ENCODE measurements around the gene TSC22D1.

The TSC22D1 gene

DNA sequence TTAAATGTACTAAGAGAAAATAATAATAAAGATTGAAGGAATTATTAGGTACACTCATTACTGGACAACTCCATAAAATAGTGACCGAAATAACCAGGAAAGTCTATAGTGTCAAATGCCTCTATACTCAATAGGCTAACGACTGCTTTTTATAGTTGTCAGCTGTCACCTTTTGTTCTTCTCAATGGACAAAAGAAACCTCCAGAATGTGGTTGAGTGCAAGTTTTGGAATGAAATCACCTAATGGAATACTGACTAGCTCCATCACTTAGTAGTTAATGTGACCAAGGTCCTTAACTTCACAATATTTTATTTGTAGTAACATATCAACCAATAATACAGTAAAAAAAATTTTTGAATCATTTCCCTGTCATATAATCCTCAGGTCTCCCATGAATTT, 18.1 kb downstream of the TSC22D1 start:
- no peak for DNase-seq (ENCODE audit: low read depth)
- no peak overlapping the region for H3K4me3 ChIP-seq (ENCODE audit: low read depth, low read length)
- TF ChIP-seq, protein P1, sequence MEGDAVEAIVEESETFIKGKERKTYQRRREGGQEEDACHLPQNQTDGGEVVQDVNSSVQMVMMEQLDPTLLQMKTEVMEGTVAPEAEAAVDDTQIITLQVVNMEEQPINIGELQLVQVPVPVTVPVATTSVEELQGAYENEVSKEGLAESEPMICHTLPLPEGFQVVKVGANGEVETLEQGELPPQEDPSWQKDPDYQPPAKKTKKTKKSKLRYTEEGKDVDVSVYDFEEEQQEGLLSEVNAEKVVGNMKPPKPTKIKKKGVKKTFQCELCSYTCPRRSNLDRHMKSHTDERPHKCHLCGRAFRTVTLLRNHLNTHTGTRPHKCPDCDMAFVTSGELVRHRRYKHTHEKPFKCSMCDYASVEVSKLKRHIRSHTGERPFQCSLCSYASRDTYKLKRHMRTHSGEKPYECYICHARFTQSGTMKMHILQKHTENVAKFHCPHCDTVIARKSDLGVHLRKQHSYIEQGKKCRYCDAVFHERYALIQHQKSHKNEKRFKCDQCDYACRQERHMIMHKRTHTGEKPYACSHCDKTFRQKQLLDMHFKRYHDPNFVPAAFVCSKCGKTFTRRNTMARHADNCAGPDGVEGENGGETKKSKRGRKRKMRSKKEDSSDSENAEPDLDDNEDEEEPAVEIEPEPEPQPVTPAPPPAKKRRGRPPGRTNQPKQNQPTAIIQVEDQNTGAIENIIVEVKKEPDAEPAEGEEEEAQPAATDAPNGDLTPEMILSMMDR (conservative IDR thresholded peaks at IDR 0.05; ENCODE audit: low read depth, low read length): no peak

DNA sequence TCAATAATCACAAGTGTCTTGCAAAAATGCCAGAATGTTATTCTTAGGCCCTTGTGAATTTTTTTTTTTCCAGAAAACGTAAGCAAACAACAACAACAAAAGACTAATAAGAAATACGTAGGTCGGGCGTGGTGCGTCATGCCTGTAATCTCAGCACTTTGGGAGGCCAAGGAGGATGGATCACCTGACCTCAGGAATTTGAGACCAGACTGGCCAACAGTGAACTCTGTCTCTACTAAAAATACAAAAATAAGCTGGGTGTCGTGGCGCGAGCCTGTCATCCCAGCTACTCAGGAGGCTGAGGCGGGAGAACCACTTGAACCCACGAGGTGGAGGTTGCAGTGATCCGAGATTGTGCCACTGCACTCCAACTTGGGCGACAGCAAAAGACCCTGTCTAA, 20.9 kb downstream of the TSC22D1 start:
- DNase-seq (ENCODE audit: low read depth): no peak
- TF ChIP-seq, protein P1 (conservative IDR thresholded peaks at IDR 0.05; ENCODE audit: low read depth, low read length): no peak
- no peak overlapping the region for H3K4me3 ChIP-seq (ENCODE audit: low read depth, low read length)

DNA sequence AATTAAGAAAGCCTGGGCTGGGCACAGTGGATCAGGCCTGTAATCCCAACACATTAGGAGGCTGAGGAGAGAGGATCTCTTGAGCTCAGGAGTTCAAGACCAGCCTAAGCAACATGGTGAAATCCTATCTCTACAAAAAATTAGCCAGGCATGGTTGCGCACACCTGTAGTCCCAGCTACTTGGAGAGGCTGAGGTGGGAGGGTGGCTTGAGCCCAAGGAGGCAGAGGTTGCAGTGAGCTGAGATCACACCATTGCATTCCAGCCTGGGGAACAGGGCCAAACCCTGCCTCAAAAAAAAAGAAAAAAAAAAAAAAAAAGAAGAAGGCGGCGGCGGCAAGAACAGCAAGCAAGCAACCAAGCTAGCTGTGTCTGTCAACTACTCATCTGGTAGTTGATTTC, 26.7 kb downstream of the TSC22D1 start:
- no peak for DNase-seq (ENCODE audit: low read depth)
- TF ChIP-seq, protein P1 (conservative IDR thresholded peaks at IDR 0.05; ENCODE audit: low read depth, low read length): no peak
- no peak overlapping the region for H3K4me3 ChIP-seq (ENCODE audit: low read depth, low read length)

DNA sequence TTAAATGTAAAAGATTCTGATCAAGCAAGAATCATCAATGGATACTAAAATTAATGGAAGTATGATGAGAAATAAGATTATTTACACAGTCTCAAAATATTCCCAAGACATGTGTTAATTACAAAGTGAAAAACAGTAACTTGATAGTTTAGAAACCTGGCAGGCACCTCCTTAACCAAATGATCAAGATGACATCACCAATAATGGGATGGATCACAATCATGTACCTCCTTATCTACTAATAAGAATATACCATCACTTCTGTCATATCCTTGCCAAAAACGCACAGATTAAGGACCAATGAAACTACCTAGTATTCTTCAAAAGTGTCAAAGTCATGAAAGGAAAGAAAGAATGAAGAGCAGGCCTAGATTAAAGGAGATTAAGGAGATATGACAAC, 30.0 kb downstream of the TSC22D1 start:
- H3K4me3 ChIP-seq (ENCODE audit: low read depth, low read length): no peak overlapping the region
- TF ChIP-seq, protein P1 (conservative IDR thresholded peaks at IDR 0.05; ENCODE audit: low read depth, low read length): no peak

DNA sequence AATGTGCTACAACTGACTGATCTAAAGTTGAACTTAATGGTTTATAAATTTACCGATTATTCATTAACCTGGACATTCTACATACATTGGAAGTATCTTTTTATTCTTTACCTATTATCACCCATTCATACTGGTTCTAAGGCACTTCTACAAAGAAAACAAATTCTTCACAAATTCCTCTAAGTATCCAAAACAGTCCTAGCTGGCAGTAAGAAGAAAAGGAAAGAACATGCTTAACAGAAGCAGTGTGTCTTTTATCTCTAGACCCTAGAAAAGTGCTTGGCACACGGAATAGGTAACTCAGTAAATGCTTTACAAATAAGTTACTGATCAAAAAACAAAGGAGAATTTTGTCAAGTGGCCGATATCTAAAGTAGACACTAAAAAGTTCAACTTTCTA, 32.8 kb downstream of the TSC22D1 start:
- no peak for DNase-seq (ENCODE audit: low read depth)
- TF ChIP-seq, protein P1 (conservative IDR thresholded peaks at IDR 0.05; ENCODE audit: low read depth, low read length): no peak
- no peak overlapping the region for H3K4me3 ChIP-seq (ENCODE audit: low read depth, low read length)

More for the DNA sequence above, 30.0 kb downstream of the TSC22D1 start:
- no peak for DNase-seq (ENCODE audit: low read depth)

DNA sequence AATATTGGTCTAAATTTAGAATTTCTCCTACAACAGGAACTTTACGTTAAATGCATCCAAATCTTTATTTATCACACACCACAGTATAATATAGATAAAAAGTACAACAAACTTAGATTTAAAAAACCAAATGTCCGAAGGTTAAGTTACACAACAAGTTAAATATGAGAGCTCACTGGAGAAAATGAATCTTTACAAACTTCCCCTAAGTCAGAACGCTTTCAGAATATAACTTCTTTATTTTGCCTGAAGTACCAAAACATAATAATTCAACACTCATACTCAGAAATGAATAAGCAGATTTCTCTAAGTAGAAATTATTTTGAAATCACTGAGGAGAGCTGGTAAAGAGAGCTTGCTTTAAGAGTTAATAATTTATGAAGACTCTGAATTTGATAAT, 33.8 kb downstream of the TSC22D1 start:
- TF ChIP-seq, protein P1 (conservative IDR thresholded peaks at IDR 0.05; ENCODE audit: low read depth, low read length): no peak
- no peak overlapping the region for H3K4me3 ChIP-seq (ENCODE audit: low read depth, low read length)
- DNase-seq (ENCODE audit: low read depth): no peak

DNA sequence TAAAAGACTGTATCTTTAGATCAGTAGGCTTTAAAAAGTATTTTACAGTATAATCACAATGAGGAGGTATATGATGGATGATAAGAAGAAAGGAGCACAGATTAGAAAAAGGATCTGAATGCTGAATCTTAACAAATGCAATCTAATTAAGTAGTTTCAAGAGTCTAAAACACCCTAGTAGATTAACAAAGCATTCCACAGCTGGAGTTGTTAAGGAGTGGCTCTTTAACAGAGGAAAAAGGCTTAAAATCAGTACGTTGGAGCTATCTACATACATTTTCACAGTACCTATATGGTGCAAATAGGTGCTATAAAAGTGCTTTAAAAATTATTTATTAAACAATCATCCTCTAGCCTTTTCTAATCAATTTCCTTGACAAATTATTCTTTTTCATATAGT, 34.5 kb downstream of the TSC22D1 start:
- TF ChIP-seq, protein P1 (conservative IDR thresholded peaks at IDR 0.05; ENCODE audit: low read depth, low read length): no peak

More for the DNA sequence above, 34.5 kb downstream of the TSC22D1 start:
- no peak for DNase-seq (ENCODE audit: low read depth)
- no peak overlapping the region for H3K4me3 ChIP-seq (ENCODE audit: low read depth, low read length)
